Activated CD4-positive, alpha-beta memory T cell treated with anti-CD3 and anti-CD28 coated beads, Interleukin-2, amount 10 ng/mL, durations not matched to agents 7 days and 5 days (primary cell): ENCODE data around the gene GLIPR2. TPM values are rescaled to one million over a fixed set of nuclear protein-coding genes. Genes with fewer than 3 reads are reported as not detected.
A peak's percentile ranks its signal among the peaks of the same experiment; 100 is the strongest.

Source experiments
- CTCF ChIA-PET: fragments of 350-600 bp; sonication (Branson Sonifier 250); formaldehyde crosslinking; loops from one replicate; lab custom pipeline; 2021; ENCODE audit warnings: antibody characterized with exemption, inconsistent platforms; lab: Charles Lee
- POLR2A ChIA-PET: fragments of 350-600 bp; sonication (Branson Sonifier 250); formaldehyde crosslinking; loops from one replicate; lab custom pipeline; 2021; ENCODE audit warnings: antibody characterized with exemption; lab: Charles Lee
- DNase-seq: peaks from one replicate; pipeline ENCODE4 v3.0.0-alpha.2; 2020
- H3K27ac Mint-ChIP-seq: one replicate; pipeline ENCODE4 v1.8.0; 2021; ENCODE audit warnings: mild to moderate bottlenecking, mixed read lengths
- H3K27me3 Mint-ChIP-seq: one replicate; pipeline ENCODE4 v1.8.0; 2021; ENCODE audit warnings: mixed read lengths
- H3K36me3 Mint-ChIP-seq: one replicate; pipeline ENCODE4 v1.8.0; 2021; ENCODE audit warnings: low read depth, mixed read lengths
- H3K4me1 Mint-ChIP-seq: one replicate; pipeline ENCODE4 v1.8.0; 2021; ENCODE audit warnings: mixed read lengths
- H3K4me3 Mint-ChIP-seq: one replicate; pipeline ENCODE4 v1.8.0; 2021; ENCODE audit warnings: mild to moderate bottlenecking, mixed read lengths
- H3K9me3 Mint-ChIP-seq: one replicate; pipeline ENCODE4 v1.8.0; 2021; ENCODE audit warnings: mixed read lengths
- total RNA-seq, 2 experiments: library from RNA; stranded (reverse); gene quantifications; one replicate each; pipeline ENCODE4 v1.2.3, GENCODE V29; 2021

Gene GLIPR2
- total RNA-seq, 2 experiments from 2014 or later = 45.3 to 48.0 TPM

- H3K27ac Mint-ChIP-seq = peak overlapping the region; percentile 71
- DNase-seq = no peak
- peaks cover 13% of the 10 kb centered on the region for H3K9me3 Mint-ChIP-seq
- peaks cover 94% of the 10 kb centered on the region for H3K4me1 Mint-ChIP-seq
- POLR2A ChIA-PET = interaction anchor here (2.1 to 5.4 kb wide), 3 partner anchors 8 to 18 kb away, joined by 15 to 46 read pairs (median 16); partner anchors contain the start of gene GLIPR2
- H3K36me3 Mint-ChIP-seq = peaks cover 73% of the 10 kb centered on the region
- CTCF ChIA-PET = interaction anchor here (1.5 kb wide), 1 partner anchor 19 kb away, joined by 10 read pairs; no protein-coding TSS in a partner anchor
- no peak overlapping the region for H3K4me3 Mint-ChIP-seq
- H3K27me3 Mint-ChIP-seq = peaks cover 3% of the 10 kb centered on the region
These were observed 11.1 kb downstream of the GLIPR2 start for GRCh38 chr9:36147441-36148175.

- Mint-ChIP-seq H3K27me3 (peaks cover 3% of the 10 kb centered on the region), H3K27ac (peak overlapping the region; percentile 71), H3K9me3 (peaks cover 13% of the 10 kb centered on the region), H3K4me3 (no peak overlapping the region), H3K4me1 (peaks cover 93% of the 10 kb centered on the region), H3K36me3 (peaks cover 69% of the 10 kb centered on the region)
- ChIA-PET POLR2A (interaction anchor here (0.8 to 5.4 kb wide), 5 partner anchors 9 to 42 kb away, joined by 3 to 46 read pairs (median 15); partner anchors contain the start of genes CLTA and GLIPR2), CTCF (interaction anchor here (0.9 to 1.8 kb wide), 6 partner anchors 9 to 46 kb away, joined by 3 to 10 read pairs (median 6); partner anchors contain the start of genes CLTA and GLIPR2)
- peak; percentile 84 for DNase-seq
These were observed 11.9 kb downstream of the GLIPR2 start for GRCh38 chr9:36148311-36149051.

GRCh38 chr9:36149197-36149596 lies 12.7 kb downstream of the GLIPR2 start:
- POLR2A ChIA-PET = interaction anchor here (0.8 to 5.4 kb wide), 5 partner anchors 9 to 41 kb away, joined by 3 to 46 read pairs (median 15); partner anchors contain the start of genes CLTA and GLIPR2
- peak overlapping the region; percentile 71 for H3K27ac Mint-ChIP-seq
- CTCF ChIA-PET = interaction anchor here (1.0 to 1.8 kb wide), 5 partner anchors 10 to 47 kb away, joined by 3 to 10 read pairs (median 9); partner anchors contain the start of gene GLIPR2
- no peak overlapping the region for H3K4me3 Mint-ChIP-seq
- peaks cover 89% of the 10 kb centered on the region for H3K4me1 Mint-ChIP-seq
- H3K9me3 Mint-ChIP-seq = peaks cover 13% of the 10 kb centered on the region
- H3K27me3 Mint-ChIP-seq = peaks cover 3% of the 10 kb centered on the region
- H3K36me3 Mint-ChIP-seq = peaks cover 66% of the 10 kb centered on the region
- no peak for DNase-seq

- H3K4me3 Mint-ChIP-seq = peak overlapping the region; percentile 74
- peaks cover 63% of the 10 kb centered on the region for H3K36me3 Mint-ChIP-seq
These were observed 14.2 kb downstream of the GLIPR2 start for GRCh38 chr9:36150574-36151315.

GRCh38 chr9:36151316-36152210 lies 15.0 kb downstream of the GLIPR2 start:
- H3K4me3 Mint-ChIP-seq = peak overlapping the region; percentile 74

More at GRCh38 chr9:36150574-36151315, 14.2 kb downstream of the GLIPR2 start:
- Mint-ChIP-seq H3K4me1 (peaks cover 80% of the 10 kb centered on the region), H3K27me3 (no peaks in the 10 kb centered on the region), H3K27ac (peak overlapping the region; percentile 94), H3K9me3 (peaks cover 8% of the 10 kb centered on the region)
- POLR2A ChIA-PET = interaction anchor here (0.9 to 5.4 kb wide), 12 partner anchors 8 to 246 kb away, joined by 3 to 46 read pairs (median 6); partner anchors contain the start of genes CCIN, CLTA, GLIPR2 and RECK
- CTCF ChIA-PET = interaction anchor here (1.2 to 3.3 kb wide), 5 partner anchors 14 to 48 kb away, joined by 3 to 30 read pairs (median 9); partner anchors contain the start of genes CLTA and GLIPR2
- no peak for DNase-seq

GRCh38 chr9:36152741-36153438 lies 16.4 kb downstream of the GLIPR2 start:
- no peaks in the 10 kb centered on the region for H3K27me3 Mint-ChIP-seq
- H3K36me3 Mint-ChIP-seq = peaks cover 53% of the 10 kb centered on the region
- ChIA-PET CTCF (interaction anchor here (0.7 to 3.3 kb wide), 8 partner anchors 9 to 260 kb away, joined by 3 to 30 read pairs (median 6); partner anchors contain the start of genes CLTA and GLIPR2), POLR2A (interaction anchor here (0.9 to 5.4 kb wide), 9 partner anchors 8 to 52 kb away, joined by 4 to 46 read pairs (median 10); partner anchors contain the start of genes CLTA and GLIPR2)
- H3K4me3 Mint-ChIP-seq = no peak overlapping the region
- no peak for DNase-seq
- peaks cover 62% of the 10 kb centered on the region for H3K4me1 Mint-ChIP-seq
- peak overlapping the region; percentile 94 for H3K27ac Mint-ChIP-seq
- H3K9me3 Mint-ChIP-seq = peaks cover 4% of the 10 kb centered on the region

More at GRCh38 chr9:36151316-36152210, 15.0 kb downstream of the GLIPR2 start:
- Mint-ChIP-seq H3K27me3 (no peaks in the 10 kb centered on the region), H3K9me3 (peaks cover 2% of the 10 kb centered on the region), H3K27ac (peak overlapping the region; percentile 94), H3K36me3 (peaks cover 59% of the 10 kb centered on the region), H3K4me1 (peaks cover 73% of the 10 kb centered on the region)
- DNase-seq = peak; percentile 93
- ChIA-PET POLR2A (interaction anchor here (0.9 to 5.4 kb wide), 15 partner anchors 8 to 245 kb away, joined by 3 to 46 read pairs (median 5); partner anchors contain the start of genes CCIN, CLTA, GLIPR2 and RECK), CTCF (interaction anchor here (1.2 to 3.3 kb wide), 7 partner anchors 14 to 49 kb away, joined by 3 to 30 read pairs (median 7); partner anchors contain the start of genes CLTA and GLIPR2)

GRCh38 chr9:36153746-36154145 lies 17.2 kb downstream of the GLIPR2 start:
- ChIA-PET CTCF (interaction anchor here (1.0 kb wide), 1 partner anchor 10 kb away, joined by 3 read pairs; no protein-coding TSS in a partner anchor), POLR2A (interaction anchor here (3.0 kb wide), 1 partner anchor 17 kb away, joined by 9 read pairs; the partner anchor contains the start of gene GLIPR2)
- no peaks in the 10 kb centered on the region for H3K27me3 Mint-ChIP-seq
- no peak for DNase-seq
- no peak overlapping the region for H3K4me3 Mint-ChIP-seq
- H3K4me1 Mint-ChIP-seq = peaks cover 58% of the 10 kb centered on the region
- peaks cover 59% of the 10 kb centered on the region for H3K36me3 Mint-ChIP-seq
- H3K27ac Mint-ChIP-seq = no peak overlapping the region
- H3K9me3 Mint-ChIP-seq = peaks cover 9% of the 10 kb centered on the region

GRCh38 chr9:36154331-36154952 lies 17.9 kb downstream of the GLIPR2 start:
- no peaks in the 10 kb centered on the region for H3K27me3 Mint-ChIP-seq
- ChIA-PET POLR2A (interaction anchor here (1.2 to 3.0 kb wide), 4 partner anchors 10 to 18 kb away, joined by 3 to 10 read pairs (median 8); partner anchors contain the start of gene GLIPR2), CTCF (interaction anchor here (1.8 kb wide), 2 partner anchors 10 to 18 kb away, joined by 6 to 10 read pairs; partner anchors contain the start of gene GLIPR2)
- peaks cover 66% of the 10 kb centered on the region for H3K36me3 Mint-ChIP-seq
- no peak for DNase-seq
- H3K4me3 Mint-ChIP-seq = no peak overlapping the region
- H3K4me1 Mint-ChIP-seq = peaks cover 53% of the 10 kb centered on the region
- H3K27ac Mint-ChIP-seq = no peak overlapping the region
- H3K9me3 Mint-ChIP-seq = peaks cover 9% of the 10 kb centered on the region

GRCh38 chr9:36156116-36156515 lies 19.6 kb downstream of the GLIPR2 start:
- Mint-ChIP-seq H3K36me3 (peaks cover 62% of the 10 kb centered on the region), H3K4me3 (no peak overlapping the region), H3K27me3 (no peaks in the 10 kb centered on the region), H3K27ac (no peak overlapping the region), H3K4me1 (peaks cover 36% of the 10 kb centered on the region), H3K9me3 (peaks cover 9% of the 10 kb centered on the region)
- POLR2A ChIA-PET = interaction anchor here (2.1 to 3.0 kb wide), 3 partner anchors 12 to 20 kb away, joined by 6 to 10 read pairs (median 9); partner anchors contain the start of gene GLIPR2
- DNase-seq = no peak
- CTCF ChIA-PET = interaction anchor here (0.7 to 1.6 kb wide), 3 partner anchors 10 to 56 kb away, joined by 3 to 6 read pairs (median 4); no protein-coding TSS in a partner anchor

- peaks cover 53% of the 10 kb centered on the region for H3K36me3 Mint-ChIP-seq
- H3K27me3 Mint-ChIP-seq = no peaks in the 10 kb centered on the region
- ChIA-PET POLR2A (no interaction called here), CTCF (interaction anchor here (1.6 to 1.7 kb wide), 2 partner anchors 8 to 14 kb away, joined by 4 to 8 read pairs; no protein-coding TSS in a partner anchor)
- H3K4me1 Mint-ChIP-seq = peaks cover 19% of the 10 kb centered on the region
- H3K4me3 Mint-ChIP-seq = no peak overlapping the region
- H3K9me3 Mint-ChIP-seq = peaks cover 9% of the 10 kb centered on the region
- H3K27ac Mint-ChIP-seq = no peak overlapping the region
- no peak for DNase-seq
These were observed 21.6 kb downstream of the GLIPR2 start for GRCh38 chr9:36158122-36158521.
